ENCODE results near the gene AP1S1.

AP1S1 gene

DNA sequence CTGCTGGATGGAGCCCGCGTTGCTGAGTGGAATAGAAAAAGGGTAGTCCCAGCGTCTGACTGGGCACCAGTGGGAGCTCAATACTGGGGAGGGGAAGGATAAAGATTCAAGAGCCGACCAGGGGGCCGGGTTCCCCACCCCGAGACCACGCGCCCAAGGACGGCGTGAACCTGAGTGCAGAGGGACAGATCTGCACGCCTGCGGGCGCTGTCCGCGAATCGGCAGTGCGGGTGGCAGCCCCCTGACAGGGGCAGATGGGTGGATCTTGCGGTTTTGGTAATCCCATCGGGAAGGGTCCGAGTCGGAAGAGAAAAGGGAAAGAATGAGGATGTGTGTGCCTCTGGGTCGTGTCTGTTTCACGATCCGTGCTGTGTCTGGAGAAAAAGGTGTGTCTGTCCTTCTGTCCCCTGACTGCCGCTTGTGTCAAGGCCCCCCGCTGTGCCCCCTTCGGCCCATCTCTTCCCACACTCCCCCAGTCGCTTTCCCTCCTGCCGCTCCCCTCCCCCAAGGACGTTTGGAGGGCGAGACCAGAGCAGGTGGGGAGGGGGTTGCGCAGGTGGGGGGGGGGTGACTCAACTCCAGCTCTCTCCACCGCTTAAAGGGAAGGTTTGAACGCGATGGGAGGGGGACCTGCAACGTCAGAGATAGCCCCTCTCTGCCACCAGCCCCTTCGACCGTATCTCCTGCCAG, 11.8 kb downstream of the AP1S1 start:
- Histone ChIP-seq H3K23ac (ENCODE audit: low read length) (no peak overlapping the region), H3K4me2 (ENCODE audit: low read length) (peak overlapping the region; percentile 93), H2AK5ac (ENCODE audit: low read length) (no peak overlapping the region), H3K36me3 (ENCODE audit: control insufficient read depth, insufficient read depth, low read length) (no peaks in the 10 kb centered on the region), H2BK5ac (ENCODE audit: low read length) (no peak overlapping the region), H3K79me1 (ENCODE audit: low read length) (no peaks in the 10 kb centered on the region), H4K5ac (ENCODE audit: low read length) (no peak overlapping the region), H3K27ac (ENCODE audit: low read depth, low read length) (no peak overlapping the region), H3K56ac (ENCODE audit: low read length) (peak overlapping the region; percentile 27), H3K4ac (ENCODE audit: low read depth, low read length) (no peak overlapping the region), H2BK120ac (ENCODE audit: low read depth, low read length) (no peak overlapping the region), H3K18ac (ENCODE audit: low read length) (no peak overlapping the region), H2BK15ac (replicated peaks; ENCODE audit: low read depth) (no peak overlapping the region), H3K4me3 (ENCODE audit: low read length) (peak overlapping the region; percentile 28), H3K4me1 (ENCODE audit: control insufficient read depth, low read depth, low read length) (peaks cover 5% of the 10 kb centered on the region), H3K79me2 (ENCODE audit: control insufficient read depth, insufficient read depth, low read length) (no peaks in the 10 kb centered on the region), H3K9ac (ENCODE audit: low read length) (peak overlapping the region; percentile 27), H4K8ac (ENCODE audit: low read depth, low read length) (no peak overlapping the region), H3K27me3 (ENCODE audit: insufficient read depth, low read length, poor library complexity) (peaks cover 25% of the 10 kb centered on the region)
- WGBS (ENCODE audit: extremely low coverage, insufficient coverage, low lambda C conversion rate): no CpG with 5 or more reads among the region's 38 CpGs
- DNase-seq: peak; percentile 47

DNA sequence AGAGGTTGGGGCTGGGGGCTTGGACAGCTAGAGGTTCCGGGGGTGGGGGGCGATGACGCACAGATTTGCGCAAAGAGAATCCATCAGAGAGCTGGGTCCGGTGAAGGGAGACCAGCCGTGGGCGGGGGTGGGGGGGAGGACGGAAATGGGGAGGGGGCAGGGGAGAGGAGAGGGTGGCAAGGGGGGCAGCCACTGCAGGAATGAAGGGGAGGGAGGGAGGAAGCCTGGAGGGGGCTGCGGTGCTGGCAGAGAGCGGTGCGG, 12.3 kb downstream of the AP1S1 start:
- Histone ChIP-seq H3K56ac (ENCODE audit: low read length) (no peak overlapping the region), H3K36me3 (ENCODE audit: control insufficient read depth, insufficient read depth, low read length) (no peaks in the 10 kb centered on the region), H2AK5ac (ENCODE audit: low read length) (no peak overlapping the region), H2BK5ac (ENCODE audit: low read length) (no peak overlapping the region), H3K27me3 (ENCODE audit: insufficient read depth, low read length, poor library complexity) (peaks cover 30% of the 10 kb centered on the region), H2BK120ac (ENCODE audit: low read depth, low read length) (no peak overlapping the region), H2BK15ac (replicated peaks; ENCODE audit: low read depth) (no peak overlapping the region), H4K8ac (ENCODE audit: low read depth, low read length) (no peak overlapping the region), H4K5ac (ENCODE audit: low read length) (no peak overlapping the region), H3K79me1 (ENCODE audit: low read length) (no peaks in the 10 kb centered on the region), H3K18ac (ENCODE audit: low read length) (no peak overlapping the region), H3K79me2 (ENCODE audit: control insufficient read depth, insufficient read depth, low read length) (no peaks in the 10 kb centered on the region), H3K4me2 (ENCODE audit: low read length) (no peak overlapping the region), H3K27ac (ENCODE audit: low read depth, low read length) (no peak overlapping the region), H3K23ac (ENCODE audit: low read length) (no peak overlapping the region), H3K9ac (ENCODE audit: low read length) (no peak overlapping the region), H3K4me1 (ENCODE audit: control insufficient read depth, low read depth, low read length) (peaks cover 5% of the 10 kb centered on the region), H3K4me3 (ENCODE audit: low read length) (no peak overlapping the region), H3K4ac (ENCODE audit: low read depth, low read length) (no peak overlapping the region)
- peak; percentile 1 for DNase-seq
- WGBS (ENCODE audit: extremely low coverage, insufficient coverage, low lambda C conversion rate): no CpG with 5 or more reads among the region's 11 CpGs

DNA sequence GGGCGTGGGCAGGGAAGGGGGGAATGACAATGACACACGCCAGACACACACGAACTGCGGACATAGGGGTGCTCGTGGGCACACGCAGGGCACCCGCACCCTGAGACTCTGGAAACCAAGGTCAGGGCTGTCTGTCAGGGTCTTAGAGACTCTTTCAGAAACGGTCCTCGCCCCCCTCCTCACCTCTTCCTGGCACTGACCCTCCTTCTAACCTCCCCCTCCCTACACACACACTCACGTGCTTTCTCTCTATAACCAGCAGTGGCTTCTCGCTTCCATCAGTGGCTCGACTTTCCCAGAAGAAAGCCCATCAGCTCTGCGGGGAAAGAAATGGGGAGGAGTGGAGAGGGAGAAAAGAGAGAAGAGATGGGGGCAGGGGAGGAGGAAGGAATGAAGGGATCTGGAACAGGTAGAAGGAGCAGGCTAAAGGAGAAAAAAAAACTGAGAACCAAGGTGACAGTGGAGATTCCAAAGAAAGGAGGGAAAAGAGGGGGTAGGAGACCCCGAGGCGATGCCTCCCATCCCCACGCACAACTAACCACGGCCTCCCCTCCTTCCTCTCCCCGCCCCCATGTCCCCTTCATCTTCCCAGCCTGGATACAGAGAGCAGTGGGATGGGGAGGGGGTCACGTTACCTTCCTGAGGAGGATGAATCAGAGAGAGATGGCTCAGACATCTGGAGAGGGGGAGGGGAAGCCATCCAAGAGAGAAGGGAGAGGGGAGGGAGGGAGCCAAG, 12.8 kb downstream of the AP1S1 start:
- Histone ChIP-seq H3K79me1 (ENCODE audit: low read length) (no peaks in the 10 kb centered on the region), H3K23ac (ENCODE audit: low read length) (no peak overlapping the region)

DNA sequence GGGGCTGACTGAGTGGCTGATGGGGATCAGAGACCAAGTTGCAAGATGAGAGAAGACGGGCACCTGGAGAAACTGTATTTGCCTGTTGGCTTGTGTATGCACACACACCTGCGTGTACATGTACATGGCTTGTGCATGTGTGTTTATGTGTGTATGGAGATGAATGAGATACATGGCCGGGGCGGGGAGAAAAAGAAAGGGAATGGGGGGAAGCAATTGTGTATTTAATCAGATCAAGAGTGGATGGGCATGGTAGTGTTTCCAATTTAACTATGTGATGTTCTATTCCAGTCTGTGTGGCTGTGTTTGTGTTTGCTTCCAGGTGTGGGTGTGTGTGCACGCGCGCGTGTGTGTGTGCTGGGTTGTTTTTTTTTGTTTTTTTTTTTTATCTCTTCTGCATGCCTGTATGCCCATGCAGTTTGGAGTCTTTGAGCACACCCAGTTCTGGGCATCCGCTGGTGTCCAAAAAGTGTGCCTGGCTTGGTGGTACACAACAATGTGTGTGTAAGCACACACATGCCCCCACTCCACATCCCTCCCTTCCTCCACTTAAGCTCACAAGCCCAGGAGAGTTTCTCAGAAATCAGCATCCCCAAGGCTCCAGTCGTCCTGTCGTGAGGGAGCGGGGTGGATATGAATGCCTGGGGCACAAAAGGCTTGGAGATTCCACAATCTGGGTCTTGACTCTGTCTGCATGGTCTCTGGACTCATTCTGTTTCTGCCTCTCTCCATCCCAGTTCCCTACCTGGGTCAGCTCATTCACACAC, 13.6 kb downstream of the AP1S1 start:
- H3K4ac ChIP-seq (ENCODE audit: low read depth, low read length): no peak overlapping the region
- no peaks in the 10 kb centered on the region for H3K36me3 ChIP-seq (ENCODE audit: control insufficient read depth, insufficient read depth, low read length)
- no peaks in the 10 kb centered on the region for H3K79me2 ChIP-seq (ENCODE audit: control insufficient read depth, insufficient read depth, low read length)
- no peak overlapping the region for H4K8ac ChIP-seq (ENCODE audit: low read depth, low read length)
- no peak overlapping the region for H3K4me2 ChIP-seq (ENCODE audit: low read length)
- no peak overlapping the region for H3K9ac ChIP-seq (ENCODE audit: low read length)
- no CpG with 5 or more reads among the region's 12 CpGs for WGBS (ENCODE audit: extremely low coverage, insufficient coverage, low lambda C conversion rate)
- no peak overlapping the region for H2BK15ac ChIP-seq (replicated peaks; ENCODE audit: low read depth)
- peaks cover 43% of the 10 kb centered on the region for H3K27me3 ChIP-seq (ENCODE audit: insufficient read depth, low read length, poor library complexity)
- H3K4me3 ChIP-seq (ENCODE audit: low read length): no peak overlapping the region
- DNase-seq: peak; percentile 7
- no peak overlapping the region for H2BK5ac ChIP-seq (ENCODE audit: low read length)
- H3K27ac ChIP-seq (ENCODE audit: low read depth, low read length): no peak overlapping the region
- no peak overlapping the region for H2BK120ac ChIP-seq (ENCODE audit: low read depth, low read length)
- H3K4me1 ChIP-seq (ENCODE audit: control insufficient read depth, low read depth, low read length): peaks cover 4% of the 10 kb centered on the region
- no peak overlapping the region for H4K5ac ChIP-seq (ENCODE audit: low read length)
- H3K23ac ChIP-seq (ENCODE audit: low read length): no peak overlapping the region
- no peak overlapping the region for H3K56ac ChIP-seq (ENCODE audit: low read length)
- no peak overlapping the region for H3K18ac ChIP-seq (ENCODE audit: low read length)
- H2AK5ac ChIP-seq (ENCODE audit: low read length): no peak overlapping the region
- H3K79me1 ChIP-seq (ENCODE audit: low read length): no peaks in the 10 kb centered on the region

More for the DNA sequence above, 12.8 kb downstream of the AP1S1 start:
- Histone ChIP-seq H3K27ac (ENCODE audit: low read depth, low read length) (no peak overlapping the region), H3K18ac (ENCODE audit: low read length) (no peak overlapping the region), H3K4me2 (ENCODE audit: low read length) (no peak overlapping the region), H3K36me3 (ENCODE audit: control insufficient read depth, insufficient read depth, low read length) (no peaks in the 10 kb centered on the region), H2BK15ac (replicated peaks; ENCODE audit: low read depth) (no peak overlapping the region), H3K4ac (ENCODE audit: low read depth, low read length) (no peak overlapping the region), H2BK5ac (ENCODE audit: low read length) (no peak overlapping the region), H4K5ac (ENCODE audit: low read length) (no peak overlapping the region), H2BK120ac (ENCODE audit: low read depth, low read length) (no peak overlapping the region), H3K9ac (ENCODE audit: low read length) (no peak overlapping the region), H3K4me3 (ENCODE audit: low read length) (no peak overlapping the region), H2AK5ac (ENCODE audit: low read length) (no peak overlapping the region), H3K27me3 (ENCODE audit: insufficient read depth, low read length, poor library complexity) (peaks cover 35% of the 10 kb centered on the region), H3K79me2 (ENCODE audit: control insufficient read depth, insufficient read depth, low read length) (no peaks in the 10 kb centered on the region), H3K4me1 (ENCODE audit: control insufficient read depth, low read depth, low read length) (peaks cover 5% of the 10 kb centered on the region), H4K8ac (ENCODE audit: low read depth, low read length) (no peak overlapping the region), H3K56ac (ENCODE audit: low read length) (no peak overlapping the region)
- DNase-seq: peak; percentile 93
- WGBS (ENCODE audit: extremely low coverage, insufficient coverage, low lambda C conversion rate): no CpG with 5 or more reads among the region's 19 CpGs

DNA sequence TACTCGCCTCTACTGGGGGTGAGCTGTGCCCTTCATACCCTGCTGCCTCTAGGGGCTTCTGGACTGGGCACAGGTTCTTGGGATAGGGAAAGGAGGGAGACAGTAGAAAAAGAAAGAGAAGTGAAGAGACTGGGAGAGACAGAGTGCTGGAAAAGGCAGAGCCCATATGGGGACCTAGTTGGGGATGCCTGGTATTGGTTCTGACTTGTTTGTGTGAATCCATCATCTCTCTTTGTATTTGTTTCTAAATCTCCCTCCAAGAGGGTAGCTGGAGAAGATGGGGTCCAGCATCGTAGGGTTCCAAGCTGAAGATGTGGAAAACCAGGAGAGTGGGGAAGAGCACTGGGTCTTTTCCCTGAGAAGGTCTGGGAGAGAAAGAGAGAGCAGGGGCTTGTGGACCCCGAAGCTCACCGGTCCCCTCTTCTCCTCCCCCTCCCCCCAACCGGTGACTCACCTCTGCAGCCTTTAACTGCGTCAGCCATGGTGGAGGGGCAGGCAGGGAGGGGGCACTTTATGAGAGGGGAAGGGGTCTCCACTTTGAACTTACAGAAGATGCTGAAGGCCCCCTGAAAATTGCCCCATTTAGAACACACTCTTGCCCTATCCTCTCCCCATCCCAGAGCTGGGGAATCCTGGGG, 14.3 kb downstream of the AP1S1 start:
- Histone ChIP-seq H3K27me3 (ENCODE audit: insufficient read depth, low read length, poor library complexity) (peaks cover 49% of the 10 kb centered on the region), H3K23ac (ENCODE audit: low read length) (no peak overlapping the region), H4K5ac (ENCODE audit: low read length) (no peak overlapping the region), H2BK15ac (replicated peaks; ENCODE audit: low read depth) (no peak overlapping the region), H3K56ac (ENCODE audit: low read length) (no peak overlapping the region), H3K9ac (ENCODE audit: low read length) (no peak overlapping the region), H4K8ac (ENCODE audit: low read depth, low read length) (no peak overlapping the region), H3K18ac (ENCODE audit: low read length) (no peak overlapping the region), H2AK5ac (ENCODE audit: low read length) (no peak overlapping the region), H3K4me2 (ENCODE audit: low read length) (no peak overlapping the region), H3K79me2 (ENCODE audit: control insufficient read depth, insufficient read depth, low read length) (no peaks in the 10 kb centered on the region), H2BK5ac (ENCODE audit: low read length) (no peak overlapping the region), H3K4me3 (ENCODE audit: low read length) (no peak overlapping the region), H3K27ac (ENCODE audit: low read depth, low read length) (no peak overlapping the region), H3K4ac (ENCODE audit: low read depth, low read length) (no peak overlapping the region), H3K79me1 (ENCODE audit: low read length) (no peaks in the 10 kb centered on the region), H3K36me3 (ENCODE audit: control insufficient read depth, insufficient read depth, low read length) (no peaks in the 10 kb centered on the region), H3K4me1 (ENCODE audit: control insufficient read depth, low read depth, low read length) (peaks cover 4% of the 10 kb centered on the region), H2BK120ac (ENCODE audit: low read depth, low read length) (no peak overlapping the region)
- no CpG with 5 or more reads among the region's 6 CpGs for WGBS (ENCODE audit: extremely low coverage, insufficient coverage, low lambda C conversion rate)
- DNase-seq: peak; percentile 19
